ENCODE measurements around the gene BABAM2. TPM values are rescaled to one million over a fixed set of nuclear protein-coding genes. Genes with fewer than 3 reads are reported as not detected.

The BABAM2 gene
- total RNA-seq, 1 donor from 2014 or later, result 33.9 TPM

- Mint-ChIP-seq H3K9me3 (ENCODE audit: low read depth) (no peaks in the 10 kb centered on the region), H3K27me3 (ENCODE audit: low read depth) (no peaks in the 10 kb centered on the region), H3K4me3 (ENCODE audit: unreplicated experiment) (no peak overlapping the region), H3K4me1 (ENCODE audit: low read depth) (peaks cover 5% of the 10 kb centered on the region), H3K27ac (ENCODE audit: unreplicated experiment) (no peak overlapping the region), H3K36me3 (ENCODE audit: low read depth) (no peaks in the 10 kb centered on the region)
- no peak for TF ChIP-seq CTCF (IDR thresholded peaks at IDR 0.05)
- DNase-seq (ENCODE audit: low spot score), result no peak
These were observed 309.6 kb downstream of the BABAM2 start for GRCh38 chr2:28199995-28200679.

- Mint-ChIP-seq H3K27ac (ENCODE audit: unreplicated experiment) (no peak overlapping the region), H3K36me3 (ENCODE audit: low read depth) (no peaks in the 10 kb centered on the region), H3K27me3 (ENCODE audit: low read depth) (no peaks in the 10 kb centered on the region), H3K4me1 (ENCODE audit: low read depth) (peaks cover 7% of the 10 kb centered on the region), H3K9me3 (ENCODE audit: low read depth) (no peaks in the 10 kb centered on the region), H3K4me3 (ENCODE audit: unreplicated experiment) (no peak overlapping the region)
- no peak for DNase-seq (ENCODE audit: low spot score)
- TF ChIP-seq CTCF (IDR thresholded peaks at IDR 0.05), result no peak
These were observed 311.2 kb downstream of the BABAM2 start for GRCh38 chr2:28201671-28202180.

- Mint-ChIP-seq H3K4me1 (ENCODE audit: low read depth) (peaks cover 6% of the 10 kb centered on the region), H3K27ac (ENCODE audit: unreplicated experiment) (no peak overlapping the region), H3K27me3 (ENCODE audit: low read depth) (no peaks in the 10 kb centered on the region), H3K4me3 (ENCODE audit: unreplicated experiment) (no peak overlapping the region), H3K9me3 (ENCODE audit: low read depth) (no peaks in the 10 kb centered on the region), H3K36me3 (ENCODE audit: low read depth) (no peaks in the 10 kb centered on the region)
- DNase-seq (ENCODE audit: low spot score), result no peak
- TF ChIP-seq CTCF (IDR thresholded peaks at IDR 0.05), result no peak
These were observed 312.2 kb downstream of the BABAM2 start for GRCh38 chr2:28202719-28203118.

GRCh38 chr2:28206762-28207161 is 316.2 kb downstream of the BABAM2 start:
- H3K36me3 Mint-ChIP-seq (ENCODE audit: low read depth), result no peaks in the 10 kb centered on the region
- no peaks in the 10 kb centered on the region for H3K9me3 Mint-ChIP-seq (ENCODE audit: low read depth)
- TF ChIP-seq CTCF (IDR thresholded peaks at IDR 0.05), result no peak
- H3K27me3 Mint-ChIP-seq (ENCODE audit: low read depth), result no peaks in the 10 kb centered on the region
- DNase-seq (ENCODE audit: low spot score), result no peak
- H3K27ac Mint-ChIP-seq (ENCODE audit: unreplicated experiment), result no peak overlapping the region
- H3K4me3 Mint-ChIP-seq (ENCODE audit: unreplicated experiment), result no peak overlapping the region
- peaks cover 5% of the 10 kb centered on the region for H3K4me1 Mint-ChIP-seq (ENCODE audit: low read depth)

GRCh38 chr2:28209261-28209691 is 318.7 kb downstream of the BABAM2 start:
- no peak overlapping the region for H3K27ac Mint-ChIP-seq (ENCODE audit: unreplicated experiment)
- H3K4me3 Mint-ChIP-seq (ENCODE audit: unreplicated experiment), result no peak overlapping the region
- H3K4me1 Mint-ChIP-seq (ENCODE audit: low read depth), result peaks cover 5% of the 10 kb centered on the region
- H3K36me3 Mint-ChIP-seq (ENCODE audit: low read depth), result no peaks in the 10 kb centered on the region
- H3K27me3 Mint-ChIP-seq (ENCODE audit: low read depth), result no peaks in the 10 kb centered on the region
- no peak for TF ChIP-seq CTCF (IDR thresholded peaks at IDR 0.05)
- H3K9me3 Mint-ChIP-seq (ENCODE audit: low read depth), result peaks cover under 1% of the 10 kb centered on the region
- no peak for DNase-seq (ENCODE audit: low spot score)
